HG02759 (cell line): ENCODE data around the gene ZC3H18.

Source experiments
- ATAC-seq: cut with Tn5 transposase; IDR thresholded peaks from one replicate; pipeline ENCODE4 v1.9.1; 2021; ENCODE audit warnings: mild to moderate bottlenecking, moderate library complexity; ENCODE audit not compliant: unreplicated experiment

Gene ZC3H18

DNA sequence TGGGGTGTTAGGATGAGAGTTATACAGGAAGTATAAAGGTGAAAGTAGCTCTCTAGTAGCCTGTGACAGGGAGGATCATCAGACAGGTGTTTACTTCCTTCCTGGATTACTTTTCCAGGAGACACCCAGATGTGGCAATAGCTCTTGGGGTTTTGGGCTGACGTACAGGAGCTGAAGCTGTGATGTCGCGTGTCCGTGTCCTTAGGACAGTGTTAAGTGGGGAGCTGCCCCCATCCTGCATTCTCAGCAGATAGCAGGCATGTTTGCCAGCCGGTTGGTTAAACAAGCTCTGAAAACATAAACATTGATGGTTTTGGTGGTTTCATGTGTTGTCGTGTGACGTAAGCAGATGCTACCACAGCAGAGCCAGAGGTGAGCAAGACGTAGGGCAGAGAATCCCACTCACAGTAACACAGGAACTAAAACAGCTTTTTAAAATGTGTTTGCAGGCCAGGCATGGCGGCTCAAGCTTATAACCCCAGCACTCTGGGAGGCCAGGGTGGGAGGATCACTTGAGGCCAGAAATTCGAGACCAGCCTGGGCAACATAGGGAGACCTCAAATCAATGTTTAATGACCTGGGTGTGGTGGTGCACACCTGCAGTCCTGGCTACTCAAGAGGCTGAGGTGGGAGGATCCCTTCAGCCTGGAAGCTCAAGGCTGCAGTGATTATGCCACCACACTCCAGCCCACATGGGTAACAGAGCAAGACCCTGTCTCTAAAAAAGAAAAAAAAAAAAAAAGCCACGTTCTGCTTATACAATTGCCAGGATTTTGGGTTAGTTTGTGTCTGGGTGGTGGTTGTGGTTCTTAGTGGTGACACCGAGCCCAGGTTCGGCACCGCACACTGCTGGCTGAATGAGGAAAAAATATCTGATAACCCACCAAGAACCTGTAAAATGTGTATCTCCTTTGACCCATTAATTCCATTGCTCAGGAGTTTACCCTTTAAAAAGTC, 49.9 kb downstream of the ZC3H18 start:
- no peak for ATAC-seq

DNA sequence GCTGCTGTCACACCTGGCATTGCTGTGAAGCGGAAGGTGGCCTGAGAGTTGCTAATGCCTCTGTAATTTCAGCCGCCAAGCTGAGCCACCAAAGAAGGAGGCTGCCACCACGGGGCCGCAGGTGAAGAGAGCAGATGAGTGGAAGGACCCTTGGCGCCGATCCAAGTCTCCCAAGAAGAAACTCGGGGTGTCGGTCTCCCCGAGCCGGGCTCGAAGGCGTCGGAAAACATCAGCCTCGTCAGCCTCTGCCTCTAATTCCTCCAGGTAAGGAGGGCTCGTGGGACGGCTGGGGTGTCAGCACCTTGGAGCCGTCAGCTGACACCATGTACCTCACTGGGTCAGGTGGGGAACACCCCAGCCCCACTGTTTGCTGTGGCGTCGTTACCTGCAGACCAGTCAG, 51.9 kb downstream of the ZC3H18 start:
- no peak for ATAC-seq

DNA sequence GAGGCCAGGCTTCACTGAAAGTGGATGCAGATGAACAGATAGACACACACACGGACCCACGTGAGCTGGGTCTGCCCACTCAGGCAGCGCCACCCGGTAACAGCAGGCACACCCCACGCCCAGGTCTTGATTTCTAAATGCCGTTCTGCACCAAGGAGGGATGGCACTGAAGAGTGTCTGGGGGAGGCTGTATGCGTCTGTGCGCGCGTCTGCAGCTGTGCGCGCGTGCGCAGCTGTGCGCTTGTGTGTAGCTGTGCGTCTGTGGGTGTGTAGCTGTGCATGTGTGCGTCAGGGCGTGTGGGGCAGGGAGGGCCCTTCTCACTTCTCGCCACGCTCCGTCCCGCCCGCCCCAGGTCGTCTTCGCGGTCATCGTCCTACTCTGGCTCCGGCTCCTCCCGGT, 52.7 kb downstream of the ZC3H18 start:
- ATAC-seq = no peak

DNA sequence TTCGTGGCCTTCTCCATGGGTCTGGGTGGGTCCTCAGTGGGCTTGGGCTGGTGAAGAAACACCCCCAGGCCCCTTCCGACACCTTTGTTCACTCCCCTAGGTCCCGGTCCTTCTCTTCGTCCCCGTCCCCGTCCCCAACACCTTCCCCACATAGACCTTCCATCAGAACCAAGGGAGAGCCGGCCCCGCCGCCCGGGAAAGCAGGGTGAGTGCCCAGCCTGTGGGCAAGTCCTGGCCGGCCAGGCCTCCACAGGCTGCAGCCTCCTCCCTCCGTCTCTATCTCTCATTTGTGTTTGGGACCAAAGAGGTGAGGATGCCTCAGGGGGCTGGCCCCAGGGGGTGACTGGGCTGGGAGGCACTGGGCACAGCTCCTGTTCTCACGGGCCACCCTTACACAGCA, 53.7 kb downstream of the ZC3H18 start:
- ATAC-seq = no peak

DNA sequence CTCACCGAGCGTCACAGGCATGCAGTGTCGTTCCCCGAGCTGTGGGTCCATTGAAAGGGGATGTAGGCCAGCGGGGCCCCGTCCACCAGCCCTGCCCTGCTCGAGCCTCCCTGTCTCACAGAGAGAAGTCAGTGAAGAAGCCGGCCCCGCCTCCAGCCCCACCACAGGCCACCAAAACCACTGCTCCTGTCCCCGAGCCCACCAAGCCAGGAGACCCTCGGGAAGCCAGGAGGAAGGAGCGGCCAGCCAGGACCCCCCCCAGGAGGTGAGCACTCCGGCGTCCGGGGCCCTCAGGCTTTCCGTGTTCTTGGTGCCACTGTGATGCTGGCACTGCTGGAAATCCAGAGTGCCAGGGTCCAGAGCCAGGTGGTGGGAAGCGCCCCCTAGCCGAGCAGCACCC, 54.3 kb downstream of the ZC3H18 start:
- no peak for ATAC-seq

DNA sequence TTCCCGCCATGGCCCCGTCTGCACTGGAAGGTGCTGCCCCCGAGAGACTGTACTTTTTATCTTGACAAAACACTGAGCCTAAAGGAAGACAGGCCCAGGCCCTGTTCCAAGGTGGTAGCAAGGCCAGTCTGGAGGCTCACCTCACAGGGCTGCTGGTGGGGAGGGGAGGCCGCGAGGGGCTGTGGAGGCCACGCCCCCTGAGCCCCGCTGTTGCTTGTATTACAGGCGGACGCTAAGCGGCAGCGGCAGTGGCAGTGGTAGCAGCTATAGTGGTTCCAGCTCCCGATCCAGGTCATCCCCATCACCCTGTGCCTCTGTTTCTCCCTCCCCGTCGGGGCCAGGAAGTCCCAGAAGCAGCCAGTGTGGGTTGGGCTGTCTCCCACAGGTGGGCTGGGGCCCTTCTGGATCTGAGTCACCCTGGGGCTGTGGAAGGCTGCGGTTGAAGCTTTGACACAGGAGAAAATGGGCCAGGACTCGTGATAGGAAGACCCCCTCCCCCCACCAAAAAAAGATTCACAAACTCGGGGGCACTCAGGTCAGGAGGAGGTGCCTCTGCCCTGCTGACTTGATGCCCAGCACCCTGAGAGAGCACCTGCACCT, 54.9 kb downstream of the ZC3H18 start:
- ATAC-seq = no peak

DNA sequence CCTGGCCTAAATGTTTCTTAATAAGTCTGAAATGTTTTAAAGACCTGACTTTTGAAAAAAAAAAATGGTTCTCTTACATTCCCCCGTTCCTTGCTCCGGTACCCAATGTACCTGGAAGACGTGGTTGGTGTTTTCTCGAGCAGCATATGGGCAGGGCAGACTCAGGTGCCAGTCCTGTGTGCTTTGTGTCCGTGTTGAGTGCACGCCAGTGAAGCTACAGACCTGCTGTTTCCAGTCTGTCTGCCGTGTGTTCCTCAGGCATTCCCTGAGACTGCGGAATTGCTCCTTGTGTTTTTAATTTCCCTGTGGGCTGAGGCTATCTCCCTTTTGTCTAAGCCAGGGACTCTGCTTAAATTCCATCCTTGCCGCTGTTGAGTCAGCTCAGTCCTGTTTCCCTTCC, 56.4 kb downstream of the ZC3H18 start:
- ATAC-seq = no peak

DNA sequence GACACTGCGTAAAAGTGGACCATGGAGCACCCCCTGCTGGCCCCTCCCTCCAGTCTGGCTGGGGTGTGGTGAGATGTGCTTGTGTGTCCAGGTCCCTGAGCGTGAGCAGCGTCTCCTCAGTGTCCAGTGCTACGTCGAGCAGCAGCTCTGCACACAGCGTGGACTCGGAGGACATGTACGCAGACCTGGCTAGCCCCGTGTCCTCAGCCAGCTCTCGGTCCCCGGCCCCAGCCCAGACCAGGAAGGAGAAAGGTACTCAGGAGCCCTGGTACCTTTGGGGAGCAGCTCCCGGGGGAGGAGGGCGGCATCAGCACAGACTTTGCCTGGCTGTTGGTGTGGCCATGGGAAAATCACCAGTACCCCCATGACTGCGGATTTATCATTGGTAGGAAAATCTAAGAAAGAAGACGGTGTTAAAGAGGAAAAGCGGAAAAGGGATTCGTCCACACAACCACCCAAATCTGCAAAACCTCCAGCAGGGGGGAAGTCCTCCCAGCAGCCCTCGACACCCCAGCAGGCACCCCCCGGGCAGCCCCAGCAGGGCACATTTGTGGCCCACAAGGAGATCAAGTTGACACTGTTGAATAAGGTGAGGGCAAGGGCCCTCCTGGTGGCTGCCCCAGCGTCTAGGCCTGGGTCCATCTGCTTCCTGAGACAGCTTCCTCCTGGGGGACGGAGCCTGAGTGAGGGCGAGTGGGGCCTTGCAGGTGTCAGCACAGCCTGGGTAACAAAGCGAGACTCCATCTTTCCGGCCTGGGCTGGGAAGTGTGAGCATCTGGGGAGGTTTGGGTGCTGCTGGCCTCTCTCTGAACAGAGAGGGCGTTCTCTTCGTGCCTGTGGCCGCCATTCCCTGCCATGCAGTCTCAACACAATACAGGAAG, 57.6 kb downstream of the ZC3H18 start:
- no peak for ATAC-seq

DNA sequence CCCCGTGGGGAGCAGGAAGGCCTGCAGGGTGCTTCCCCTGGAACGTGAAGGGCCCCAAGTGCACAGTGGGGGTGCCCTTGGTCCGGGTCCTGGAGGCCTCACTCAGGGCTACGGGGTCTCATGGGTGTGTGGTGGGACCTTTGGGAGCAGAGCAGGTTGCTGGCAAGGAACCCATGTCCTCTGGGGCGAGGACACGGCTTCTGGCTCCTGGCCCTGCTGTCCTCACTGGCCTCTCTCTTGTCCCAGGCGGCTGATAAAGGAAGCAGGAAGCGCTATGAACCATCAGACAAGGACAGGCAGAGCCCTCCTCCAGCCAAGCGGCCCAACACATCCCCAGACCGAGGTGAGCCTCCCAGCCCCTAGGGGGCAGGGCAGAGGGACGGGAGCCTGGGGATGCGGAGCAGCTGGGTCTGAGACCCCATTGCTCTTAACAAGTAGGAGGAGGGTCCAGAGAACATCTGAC, 58.3 kb downstream of the ZC3H18 start:
- ATAC-seq = no peak

DNA sequence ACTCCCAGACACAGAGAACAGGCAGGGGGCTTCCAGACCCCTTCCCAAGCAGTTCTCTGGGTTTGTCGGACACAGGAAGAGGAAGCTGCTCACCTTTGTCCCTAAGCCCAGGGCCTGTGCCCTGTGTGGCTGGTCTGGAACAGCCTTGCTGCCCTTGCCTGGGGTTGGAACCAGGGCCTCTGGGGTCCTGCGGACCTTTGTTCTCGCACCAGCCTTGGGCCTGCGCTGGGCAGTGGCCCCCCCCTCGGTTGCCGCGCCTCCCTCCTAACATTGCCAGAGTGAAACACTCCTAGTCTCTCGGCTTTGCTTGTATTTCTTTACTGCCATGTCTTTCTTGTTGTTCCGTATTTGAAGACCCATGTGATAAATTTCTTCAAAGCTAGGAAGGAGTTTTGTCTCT, 59.6 kb downstream of the ZC3H18 start:
- ATAC-seq = no peak

DNA sequence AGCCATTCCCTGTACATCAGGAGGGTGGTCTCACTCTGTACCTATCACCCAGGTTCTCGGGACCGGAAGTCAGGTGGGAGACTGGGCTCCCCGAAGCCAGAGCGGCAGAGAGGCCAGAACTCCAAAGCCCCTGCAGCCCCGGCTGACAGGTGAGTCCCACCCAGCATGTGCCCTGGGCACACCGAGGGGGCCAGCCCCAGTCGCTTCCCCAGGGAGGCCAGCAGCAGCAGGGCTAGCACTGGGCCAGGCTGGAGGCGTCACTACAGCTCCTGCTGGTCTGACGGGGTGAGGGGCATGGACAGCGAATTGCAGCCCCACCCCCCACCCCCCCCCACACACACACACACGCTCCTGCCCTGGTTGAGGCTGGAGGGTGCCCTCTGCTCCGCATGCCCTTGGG, 60.2 kb downstream of the ZC3H18 start:
- ATAC-seq = no peak

DNA sequence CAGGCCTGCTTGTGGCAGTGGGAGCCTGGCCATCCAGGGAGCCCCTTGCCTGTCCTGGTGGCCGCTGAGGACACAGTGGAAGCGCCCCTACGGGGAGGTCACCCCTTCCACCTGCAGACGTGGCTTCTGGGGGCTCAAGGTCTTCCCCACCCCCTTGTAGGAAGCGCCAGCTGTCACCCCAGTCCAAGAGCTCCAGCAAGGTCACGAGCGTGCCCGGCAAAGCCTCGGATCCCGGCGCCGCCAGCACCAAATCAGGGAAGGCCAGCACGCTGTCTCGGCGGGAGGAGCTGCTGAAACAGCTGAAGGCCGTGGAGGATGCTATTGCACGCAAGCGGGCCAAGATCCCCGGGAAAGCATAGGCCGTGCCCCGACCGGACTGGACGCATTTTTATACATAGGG, 60.7 kb downstream of the ZC3H18 start:
- no peak for ATAC-seq

DNA sequence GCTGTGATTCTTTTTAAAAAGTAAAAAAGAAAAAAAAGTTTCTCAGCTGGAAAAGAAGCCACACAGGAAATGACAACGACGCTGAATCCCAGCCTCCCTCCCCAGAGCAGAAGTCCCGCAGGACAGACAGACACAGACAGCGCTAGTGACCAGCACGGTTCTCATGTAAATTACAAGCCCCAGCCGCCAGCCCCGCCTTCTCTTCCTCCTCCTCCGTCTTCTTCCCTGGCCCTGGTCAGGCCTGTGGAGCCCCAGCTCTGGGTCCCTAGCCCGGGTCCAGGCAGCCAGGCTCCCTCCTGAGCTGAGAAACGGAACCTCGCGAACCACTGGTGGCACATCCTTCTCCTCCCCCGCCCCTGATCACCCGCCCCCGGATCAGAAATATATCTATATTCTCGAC, 61.2 kb downstream of the ZC3H18 start:
- ATAC-seq = no peak

DNA sequence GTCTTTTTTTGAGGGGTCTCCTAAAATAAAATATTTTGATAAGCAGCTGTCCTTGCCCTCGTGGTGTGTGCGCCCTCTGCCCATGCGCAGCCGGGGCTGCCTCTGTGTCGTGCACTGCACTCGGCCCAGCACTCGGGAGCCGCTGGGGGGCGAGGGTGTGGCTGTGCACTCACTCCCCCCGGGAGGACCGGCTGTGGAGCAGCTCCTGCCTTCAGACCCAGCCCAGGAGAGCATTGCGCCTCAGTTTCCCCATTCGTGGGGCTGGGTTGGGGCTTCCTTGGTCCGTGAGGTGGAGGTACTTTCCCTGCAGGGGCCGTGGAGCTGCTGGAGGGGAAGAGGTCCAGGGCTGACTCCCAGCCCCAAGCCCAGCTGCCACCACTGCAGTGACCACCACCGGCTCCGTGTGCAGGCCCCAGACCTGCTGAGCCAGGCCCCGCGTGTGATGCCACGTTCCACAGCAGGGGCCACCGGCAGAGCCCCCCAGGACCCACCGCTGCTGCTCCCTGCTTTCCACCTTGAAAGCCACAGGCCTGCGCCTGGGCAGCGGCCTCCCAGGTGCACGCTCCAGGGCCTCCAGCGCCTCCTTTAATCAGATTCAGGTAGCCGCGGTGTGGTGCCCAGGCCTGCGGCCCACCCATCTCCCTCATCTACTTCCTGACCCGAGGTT, 61.9 kb downstream of the ZC3H18 start:
- ATAC-seq = no peak

DNA sequence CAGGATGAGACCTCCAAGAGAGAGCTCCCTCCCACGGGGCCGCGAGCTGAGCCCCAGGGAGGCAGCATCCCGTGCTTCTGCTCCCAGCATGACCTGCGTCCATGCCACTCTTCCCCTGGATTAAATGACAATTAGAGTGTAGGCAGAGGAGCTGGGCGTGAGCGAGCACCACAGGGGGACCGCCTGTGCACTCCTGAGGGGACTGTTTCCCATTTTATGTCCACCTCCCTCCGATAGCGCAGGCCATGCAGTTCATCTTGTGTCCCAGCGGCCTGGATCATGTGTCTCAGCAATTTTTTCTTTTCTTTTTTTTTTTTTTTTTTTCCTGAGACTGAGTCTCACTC, 62.4 kb downstream of the ZC3H18 start:
- no peak for ATAC-seq

DNA sequence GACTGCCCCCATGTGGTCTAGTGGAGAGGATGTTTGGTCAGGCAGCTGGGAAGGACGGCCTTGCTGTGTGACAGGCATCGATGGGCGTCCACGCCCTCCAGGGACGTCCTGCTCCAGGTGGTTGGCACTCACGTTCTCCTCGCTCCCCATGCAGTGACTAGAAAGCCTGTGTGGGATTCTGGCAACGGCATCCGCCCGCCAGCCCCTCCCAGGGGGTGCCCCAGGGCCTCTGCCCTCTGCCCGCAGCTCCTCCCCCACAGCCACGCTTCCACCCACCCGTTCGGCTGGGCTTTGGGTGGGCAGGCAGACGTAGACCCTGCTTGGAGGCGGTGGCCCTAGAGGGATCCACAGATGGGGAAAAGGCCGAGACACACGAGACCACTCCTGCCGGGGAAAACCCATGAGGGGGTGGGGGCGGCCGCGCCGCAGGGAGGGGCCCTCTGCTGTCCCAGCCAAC, 63.5 kb downstream of the ZC3H18 start:
- peak; percentile 36 for ATAC-seq

DNA sequence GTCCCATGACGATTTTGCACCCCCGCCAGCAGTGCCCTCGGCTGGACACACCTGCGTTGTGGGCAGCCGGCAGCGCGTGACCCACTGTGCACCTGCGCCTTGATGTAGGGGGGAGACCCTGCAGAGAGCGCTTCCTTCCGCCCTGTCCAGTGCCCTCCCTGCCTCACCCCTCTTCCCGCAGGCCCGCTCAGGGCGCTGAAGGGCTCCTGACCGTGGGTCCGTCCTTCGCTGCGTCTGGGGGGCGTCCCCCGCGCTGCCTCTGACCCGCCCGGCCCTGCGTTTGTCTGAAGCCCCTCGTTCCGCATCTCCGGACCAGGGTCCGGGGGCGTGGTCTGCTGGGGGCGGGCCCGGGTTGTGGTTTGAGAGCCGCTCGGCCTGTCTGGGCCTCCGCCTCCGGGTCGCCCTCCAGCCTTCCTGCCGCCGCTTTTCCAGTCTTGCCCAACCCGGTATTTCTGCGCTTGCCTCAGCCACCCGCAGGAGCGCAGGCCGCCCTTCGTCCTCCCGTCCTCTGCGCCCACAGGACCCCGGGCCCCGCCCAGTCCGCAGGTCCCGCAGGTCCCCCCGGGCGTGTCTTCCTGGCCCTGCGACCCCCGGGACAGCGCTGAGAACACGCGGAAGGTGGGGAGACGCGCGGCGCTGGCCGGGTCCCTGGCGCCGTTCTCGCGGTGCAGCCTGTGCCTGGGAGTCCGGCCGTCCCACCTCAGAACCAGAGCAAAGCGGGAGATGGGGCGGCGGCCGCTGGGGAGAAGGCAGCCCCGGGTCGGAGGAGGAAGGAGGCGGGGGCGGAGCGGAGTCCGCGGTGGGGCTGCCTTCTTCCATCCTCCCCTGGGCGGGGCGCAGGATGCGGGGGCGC, 64.2 kb downstream of the ZC3H18 start:
- ATAC-seq = peak; percentile 62

DNA sequence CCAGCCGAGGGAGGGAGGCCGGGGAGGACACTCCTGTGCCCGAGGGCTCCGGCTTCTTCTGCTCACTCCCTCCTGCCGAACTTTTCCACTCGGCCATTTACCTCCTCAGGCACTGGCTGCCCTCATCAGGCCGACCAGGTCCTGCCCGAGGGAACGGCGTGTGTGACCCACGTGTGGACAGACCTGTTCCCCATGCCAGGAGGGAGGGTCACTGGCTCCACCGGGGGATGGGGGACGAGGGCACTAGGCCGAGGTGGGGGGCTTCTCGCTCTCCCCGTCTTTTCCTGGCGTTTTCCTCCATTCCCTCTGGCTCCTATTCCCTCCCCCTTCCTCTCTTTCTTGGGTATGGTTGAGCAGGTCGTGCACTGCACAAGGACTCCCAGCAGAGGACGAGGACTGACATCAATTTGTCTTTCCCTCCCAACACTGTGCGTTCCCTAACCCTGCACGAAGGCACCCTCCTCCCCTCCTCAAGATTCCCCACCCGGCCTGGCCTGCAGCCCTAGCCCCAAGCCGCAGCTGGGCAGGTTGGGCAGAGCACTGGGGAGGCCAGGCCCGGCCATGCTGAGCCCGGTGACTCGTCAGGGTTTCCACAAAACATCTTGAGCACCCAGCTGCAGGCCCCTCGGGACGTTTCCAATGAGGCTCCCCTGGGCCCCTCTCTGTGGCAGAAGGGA, 64.9 kb downstream of the ZC3H18 start:
- no peak for ATAC-seq

DNA sequence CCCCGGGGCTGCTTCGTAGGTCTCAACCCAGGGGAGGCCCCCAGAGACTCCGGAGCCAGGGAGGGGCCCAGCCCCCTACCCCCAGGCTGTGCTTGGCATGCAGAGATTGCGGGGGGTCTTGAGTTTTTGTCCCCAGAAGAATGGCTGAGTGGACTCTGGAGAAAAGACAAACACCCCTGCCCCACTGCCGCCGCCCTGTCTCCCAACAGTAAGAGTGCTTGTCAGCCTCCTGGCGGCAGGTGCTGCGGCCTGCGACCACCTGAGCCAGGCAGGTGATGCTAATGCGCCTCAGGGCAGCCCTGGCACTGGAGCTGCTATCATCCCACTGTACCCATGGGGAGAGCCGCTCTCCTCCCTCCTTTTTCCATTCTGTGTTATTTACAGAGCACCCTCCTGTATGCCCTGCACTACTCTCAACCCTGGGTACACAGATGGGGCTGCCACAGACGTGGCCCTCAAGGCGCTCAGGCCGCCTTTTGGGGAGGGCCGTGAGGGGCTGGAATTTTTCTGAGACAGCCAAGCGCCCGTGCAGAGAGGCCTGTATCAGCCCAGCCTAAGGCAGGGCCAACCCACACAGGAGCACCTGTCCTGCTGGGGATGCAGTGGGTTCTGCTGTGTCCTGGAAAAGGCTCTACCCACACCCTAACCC, 65.6 kb downstream of the ZC3H18 start:
- no peak for ATAC-seq
